Keratinocyte (primary cell): ENCODE data around the gene PRAME. TPM values are rescaled to one million over a fixed set of nuclear protein-coding genes. Genes with fewer than 3 reads are reported as not detected.
"Not testable (repeated sequence)": the region's sequence is repeated elsewhere in the genome, so short reads cannot be mapped to it uniquely, and the experiment has no call there.

Source experiments
- DNase-seq: peaks from one replicate; pipeline ENCODE4 v3.0.0-alpha.2; 2011; ENCODE audit warnings: low read depth, missing footprints, low spot score
- FAIRE-seq: peaks from 2 replicates; lab custom pipeline; 2011; peaks lifted over from hg19 to GRCh38; lab: Jason Lieb, UNC
- H2AFZ ChIP-seq: 2 replicates; pipeline ENCODE4 v1.6.0; 2012; ENCODE audit warnings: low read length, control low read depth, inconsistent platforms; ENCODE audit not compliant: control insufficient read depth
- H3K27ac ChIP-seq: 2 replicates; pipeline ENCODE4 v1.5.1; 2011; ENCODE audit warnings: low read length; ENCODE audit not compliant: control insufficient read depth, insufficient read depth
- H3K27me3 ChIP-seq: 3 replicates; pipeline ENCODE4 v1.6.0; 2011; ENCODE audit warnings: low read length; ENCODE audit not compliant: control insufficient read depth, insufficient read depth; ENCODE audit errors: extremely low read depth
- H3K36me3 ChIP-seq, 2 experiments: 2 replicates in 1 of 2; 3 replicates in 1 of 2; pipeline ENCODE4 v1.5.1; 2011; ENCODE audit warnings: low read length in 2 of 2, mild to moderate bottlenecking in 1 of 2; ENCODE audit not compliant: control insufficient read depth in 2 of 2, insufficient read depth in 2 of 2; ENCODE audit errors: extremely low read depth in 1 of 2
- H3K4me1 ChIP-seq: 3 replicates; pipeline ENCODE4 v1.5.1; 2011; ENCODE audit warnings: low read length; ENCODE audit not compliant: control insufficient read depth, insufficient read depth; ENCODE audit errors: extremely low read depth
- H3K4me2 ChIP-seq: 3 replicates; pipeline ENCODE4 v1.6.0; 2011; ENCODE audit warnings: low read depth, low read length; ENCODE audit not compliant: control insufficient read depth, insufficient read depth; ENCODE audit errors: extremely low read depth
- H3K4me3 ChIP-seq, 3 experiments: fragments of 200-600 bp in 1 of 3; sonication (generic) in 1 of 3; 2 replicates in 2 of 3; 3 replicates in 1 of 3; pipeline ENCODE4 v1.5.1; 2011 to 2016; ENCODE audit warnings: low read length in 3 of 3, mild to moderate bottlenecking in 3 of 3, control low read depth in 2 of 3, inconsistent platforms in 1 of 3, low read depth in 1 of 3, mixed read lengths in 1 of 3, mixed run types in 1 of 3, moderate library complexity in 1 of 3; ENCODE audit not compliant: control insufficient read depth in 2 of 3, insufficient read depth in 2 of 3; ENCODE audit errors: extremely low read depth in 1 of 3
- H3K79me2 ChIP-seq: 2 replicates; pipeline ENCODE4 v1.6.0; 2012; ENCODE audit warnings: low read length; ENCODE audit not compliant: control insufficient read depth, insufficient read depth
- H3K9ac ChIP-seq: 3 replicates; pipeline ENCODE4 v1.6.0; 2011; ENCODE audit warnings: low read length; ENCODE audit not compliant: control insufficient read depth, insufficient read depth; ENCODE audit errors: extremely low read depth
- H3K9me1 ChIP-seq: 3 replicates; pipeline ENCODE4 v1.6.0; 2011; ENCODE audit warnings: low read length; ENCODE audit not compliant: control insufficient read depth, insufficient read depth; ENCODE audit errors: extremely low read depth
- H3K9me3 ChIP-seq: 2 replicates; pipeline ENCODE4 v1.5.1; 2012; ENCODE audit warnings: low read depth, low read length; ENCODE audit not compliant: control insufficient read depth
- H4K20me1 ChIP-seq: 3 replicates; pipeline ENCODE4 v1.6.0; 2011; ENCODE audit warnings: low read length; ENCODE audit not compliant: control insufficient read depth, insufficient read depth; ENCODE audit errors: extremely low read depth
- CTCF ChIP-seq, 3 experiments: IDR thresholded peaks in 1 of 3; conservative IDR thresholded peaks in 1 of 3; optimal IDR thresholded peaks in 1 of 3; 2 replicates in 2 of 3; 3 replicates in 1 of 3; pipeline versions ENCODE3 to v1.5.1; 2011; ENCODE audit warnings: low read length in 3 of 3, mild to moderate bottlenecking in 3 of 3, moderate library complexity in 2 of 3, control low read depth in 1 of 3, inconsistent platforms in 1 of 3; ENCODE audit not compliant: insufficient read depth in 2 of 3; ENCODE audit errors: extremely low read depth in 1 of 3
- EZH2 ChIP-seq: IDR thresholded peaks from one replicate; pipeline ENCODE4 v1.6.1; 2012; ENCODE audit warnings: inconsistent platforms, mild to moderate bottlenecking, low read length, moderate library complexity
- dilution Hi-C: fragments of 300-500 bp; cut with MboI; formaldehyde crosslinking; loops from one replicate; pipeline ENCODE4 v1.7.0; 2020; ENCODE audit warnings: low sequenced_read_pairs; ENCODE audit not compliant: extremely low pct_ligation_motif_present
- polyA plus RNA-seq, 5 experiments: library from polyadenylated mRNA; depleted of rRNA in 3 of 5; stranded (reverse) in 3 of 5; stranded (forward) in 1 of 5; unstranded in 1 of 5; fragments of >200 nt; gene quantifications; 1 replicate in 1 of 5; 2 replicates in 3 of 5; 3 replicates in 1 of 5; pipeline versions ENCODE4 v1.2.1 to v1.2.3, GENCODE V29; 2011 to 2012; ENCODE audit warnings: missing spikeins in 2 of 5, low read depth in 1 of 5, low replicate concordance in 1 of 5

The PRAME gene
- polyA plus RNA-seq, 1 donor (not counting 4 experiments of a cell fraction or from before 2014, with no cell fraction given), result 0.05 TPM

- Histone ChIP-seq H3K9ac (no peak overlapping the region), H2AFZ (no peak overlapping the region), H4K20me1 (no peaks in the 10 kb centered on the region), H3K36me3 (no peaks in the 10 kb centered on the region), H3K27ac (no peak overlapping the region), H3K4me1 (no peaks in the 10 kb centered on the region), H3K27me3 (peaks cover 3% of the 10 kb centered on the region), H3K9me1 (no peaks in the 10 kb centered on the region), H3K4me3 (no peak overlapping the region), H3K9me3 (no peaks in the 10 kb centered on the region), H3K79me2 (no peaks in the 10 kb centered on the region), H3K4me2 (no peak overlapping the region)
- FAIRE-seq (no peak), DNase-seq (no peak)
- TF ChIP-seq CTCF (optimal IDR thresholded peaks at IDR 0.05 in 1 of 3, IDR thresholded peaks at IDR 0.05 in 1 of 3, conservative IDR thresholded peaks at IDR 0.05 in 1 of 3; ENCODE audit: extremely low read depth in 1 of 3, insufficient read depth in 2 of 3, low read length in 3 of 3), result no peak
- TF ChIP-seq EZH2, result no peak
- dilution Hi-C loops, result no loop called here
Observed at GRCh38 chr22:22513619-22514018, 45.4 kb downstream of the PRAME start.

GRCh38 chr22:22512951-22513350, 46.1 kb downstream of the PRAME start:
- H2AFZ ChIP-seq, result no peak overlapping the region
- H3K27ac ChIP-seq, result no peak overlapping the region
- DNase-seq (no peak), FAIRE-seq (no peak)
- no peaks in the 10 kb centered on the region for H3K9me3 ChIP-seq
- no peaks in the 10 kb centered on the region for H3K79me2 ChIP-seq
- dilution Hi-C loops, result no loop called here
- H3K9me1 ChIP-seq, result no peaks in the 10 kb centered on the region
- TF ChIP-seq CTCF (optimal IDR thresholded peaks at IDR 0.05 in 1 of 3, IDR thresholded peaks at IDR 0.05 in 1 of 3, conservative IDR thresholded peaks at IDR 0.05 in 1 of 3; ENCODE audit: extremely low read depth in 1 of 3, insufficient read depth in 2 of 3, low read length in 3 of 3) (no peak), EZH2 (no peak)
- H3K4me3 ChIP-seq, result no peak overlapping the region
- no peaks in the 10 kb centered on the region for H3K4me1 ChIP-seq
- peaks cover 3% of the 10 kb centered on the region for H3K27me3 ChIP-seq
- H3K9ac ChIP-seq, result no peak overlapping the region
- no peaks in the 10 kb centered on the region for H4K20me1 ChIP-seq
- no peak overlapping the region for H3K4me2 ChIP-seq
- H3K36me3 ChIP-seq, result no peaks in the 10 kb centered on the region

- H2AFZ ChIP-seq, H3K9me1 ChIP-seq, dilution Hi-C loops, FAIRE-seq, H3K4me2 ChIP-seq, H3K4me1 ChIP-seq, H3K4me3 ChIP-seq, H3K9me3 ChIP-seq, H3K27me3 ChIP-seq, DNase-seq, H4K20me1 ChIP-seq, H3K79me2 ChIP-seq, H3K36me3 ChIP-seq, H3K27ac ChIP-seq, H3K9ac ChIP-seq: not testable (repeated sequence)
Observed at GRCh38 chr22:22510833-22511232, 48.2 kb downstream of the PRAME start.

GRCh38 chr22:22509912-22510311, 49.2 kb downstream of the PRAME start:
- dilution Hi-C loops, DNase-seq, H4K20me1 ChIP-seq, H3K36me3 ChIP-seq, H3K4me3 ChIP-seq, H3K9me1 ChIP-seq, H3K79me2 ChIP-seq, H3K27me3 ChIP-seq, H3K4me1 ChIP-seq, H3K9me3 ChIP-seq, H3K9ac ChIP-seq, H3K4me2 ChIP-seq, FAIRE-seq, H2AFZ ChIP-seq, H3K27ac ChIP-seq: not testable (repeated sequence)
